SU-DHL-6 (cell line): ENCODE data around the gene TCEANC2.

Experiments used
- EZH2phosphoT487 ChIP-seq: fragments of 200-600 bp; sonication (generic), shearing (Covaris generic); conservative IDR thresholded peaks from 2 replicates; pipeline ENCODE4 v1.6.1; 2018; ENCODE audit warnings: mild to moderate bottlenecking, antibody characterized with exemption, low read length, moderate library complexity, mixed read lengths
- TF ChIP-seq, protein P1 (sequence below): fragments of 200-600 bp; sonication (generic); IDR thresholded peaks from one replicate; pipeline ENCODE4 v1.5.1; 2017; ENCODE audit warnings: antibody characterized with exemption, mild to moderate bottlenecking, low read length, moderate library complexity; ENCODE audit not compliant: insufficient read depth, poor library complexity, severe bottlenecking

DNA sequence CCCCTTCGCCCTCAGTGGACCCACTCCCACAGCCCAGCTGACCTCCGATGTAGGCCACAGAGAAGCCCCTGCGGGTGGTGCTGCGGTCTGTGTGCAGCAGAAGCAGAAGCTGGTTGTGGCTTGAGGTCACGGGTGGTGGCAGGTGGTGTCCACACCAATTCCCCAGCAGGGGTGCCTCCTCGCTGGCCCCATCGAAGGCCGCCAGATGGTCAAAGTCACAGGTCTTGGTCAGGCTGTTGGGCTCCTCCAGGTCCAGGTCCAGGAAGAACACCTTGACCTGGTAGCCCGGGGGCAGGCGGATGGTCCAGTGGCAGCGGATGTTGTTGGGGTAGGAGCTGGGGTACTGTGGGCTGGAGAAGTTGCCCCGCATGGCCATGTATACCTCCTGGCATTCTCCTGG is 86.3 kb downstream of the TCEANC2 start:
- TF ChIP-seq, protein P1, sequence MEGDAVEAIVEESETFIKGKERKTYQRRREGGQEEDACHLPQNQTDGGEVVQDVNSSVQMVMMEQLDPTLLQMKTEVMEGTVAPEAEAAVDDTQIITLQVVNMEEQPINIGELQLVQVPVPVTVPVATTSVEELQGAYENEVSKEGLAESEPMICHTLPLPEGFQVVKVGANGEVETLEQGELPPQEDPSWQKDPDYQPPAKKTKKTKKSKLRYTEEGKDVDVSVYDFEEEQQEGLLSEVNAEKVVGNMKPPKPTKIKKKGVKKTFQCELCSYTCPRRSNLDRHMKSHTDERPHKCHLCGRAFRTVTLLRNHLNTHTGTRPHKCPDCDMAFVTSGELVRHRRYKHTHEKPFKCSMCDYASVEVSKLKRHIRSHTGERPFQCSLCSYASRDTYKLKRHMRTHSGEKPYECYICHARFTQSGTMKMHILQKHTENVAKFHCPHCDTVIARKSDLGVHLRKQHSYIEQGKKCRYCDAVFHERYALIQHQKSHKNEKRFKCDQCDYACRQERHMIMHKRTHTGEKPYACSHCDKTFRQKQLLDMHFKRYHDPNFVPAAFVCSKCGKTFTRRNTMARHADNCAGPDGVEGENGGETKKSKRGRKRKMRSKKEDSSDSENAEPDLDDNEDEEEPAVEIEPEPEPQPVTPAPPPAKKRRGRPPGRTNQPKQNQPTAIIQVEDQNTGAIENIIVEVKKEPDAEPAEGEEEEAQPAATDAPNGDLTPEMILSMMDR, result no peak
- TF ChIP-seq EZH2phosphoT487, result no peak
